ENCODE data around the gene SPATS2.

SPATS2 gene

GRCh38 chr12:49462083-49462744 lies 95.0 kb downstream of the SPATS2 start:
- H3K4me3 ChIP-seq (ENCODE audit: low read length) = no peak overlapping the region
- H3K79me2 ChIP-seq (ENCODE audit: control insufficient read depth, low read length) = peaks cover 3% of the 10 kb centered on the region; the same call in 1 of the 2 replicates
- no peak for TF ChIP-seq CTCF (IDR thresholded peaks at IDR 0.05; ENCODE audit: low read depth, low read length, poor library complexity, severe bottlenecking)
- H3K27ac ChIP-seq (ENCODE audit: low read depth, low read length) = no peak overlapping the region
- no peaks in the 10 kb centered on the region for H3K27me3 ChIP-seq (ENCODE audit: control insufficient read depth, low read length)
- no peaks in the 10 kb centered on the region for H3K4me1 ChIP-seq (ENCODE audit: control insufficient read depth, low read length)
- H3K9me3 ChIP-seq (ENCODE audit: control insufficient read depth, insufficient read depth, low read length) = no peaks in the 10 kb centered on the region
- peaks cover 2% of the 10 kb centered on the region; the same call in 1 of the 2 replicates for H3K36me3 ChIP-seq (ENCODE audit: control insufficient read depth, low read length)
- no peak overlapping the region for H3K4me2 ChIP-seq (ENCODE audit: low read length)
- no peaks in the 10 kb centered on the region for H3F3A ChIP-seq (ENCODE audit: control insufficient read depth, insufficient read depth)
- H4K20me1 ChIP-seq (ENCODE audit: control insufficient read depth, insufficient read depth, low read depth, low read length) = no peaks in the 10 kb centered on the region
- no peaks in the 10 kb centered on the region for H3K9me2 ChIP-seq (replicated peaks; ENCODE audit: control insufficient read depth, low read length)

GRCh38 chr12:49465132-49465531 lies 97.9 kb downstream of the SPATS2 start:
- H4K20me1 ChIP-seq (ENCODE audit: control insufficient read depth, insufficient read depth, low read depth, low read length) = no peaks in the 10 kb centered on the region
- no peak overlapping the region for H3K4me3 ChIP-seq (ENCODE audit: low read length)
- no peak overlapping the region for H3K4me2 ChIP-seq (ENCODE audit: low read length)
- no peaks in the 10 kb centered on the region for H3K9me2 ChIP-seq (replicated peaks; ENCODE audit: control insufficient read depth, low read length)
- H3K9me3 ChIP-seq (ENCODE audit: control insufficient read depth, insufficient read depth, low read length) = no peaks in the 10 kb centered on the region
- H3K27me3 ChIP-seq (ENCODE audit: control insufficient read depth, low read length) = no peaks in the 10 kb centered on the region
- H3K27ac ChIP-seq (ENCODE audit: low read depth, low read length) = no peak overlapping the region
- TF ChIP-seq EZH2phosphoT487 (IDR thresholded peaks at IDR 0.05; ENCODE audit: borderline replicate concordance, low read length) (no peak), CTCF (IDR thresholded peaks at IDR 0.05; ENCODE audit: low read depth, low read length, poor library complexity, severe bottlenecking) (no peak)
- H3K36me3 ChIP-seq (ENCODE audit: control insufficient read depth, low read length) = peaks cover 2% of the 10 kb centered on the region; the same call in 1 of the 2 replicates
- no peaks in the 10 kb centered on the region for H3K4me1 ChIP-seq (ENCODE audit: control insufficient read depth, low read length)
- no peaks in the 10 kb centered on the region for H3F3A ChIP-seq (ENCODE audit: control insufficient read depth, insufficient read depth)
- H3K79me2 ChIP-seq (ENCODE audit: control insufficient read depth, low read length) = no peaks in the 10 kb centered on the region

- peaks cover 3% of the 10 kb centered on the region; the same call in 1 of the 2 replicates for H3F3A ChIP-seq (ENCODE audit: control insufficient read depth, insufficient read depth)
- no peaks in the 10 kb centered on the region for H3K27me3 ChIP-seq (ENCODE audit: control insufficient read depth, low read length)
- no peaks in the 10 kb centered on the region for H3K4me1 ChIP-seq (ENCODE audit: control insufficient read depth, low read length)
- H4K20me1 ChIP-seq (ENCODE audit: control insufficient read depth, insufficient read depth, low read depth, low read length) = peaks cover 5% of the 10 kb centered on the region; the same call in 1 of the 2 replicates
- no peaks in the 10 kb centered on the region for H3K9me3 ChIP-seq (ENCODE audit: control insufficient read depth, insufficient read depth, low read length)
- no peaks in the 10 kb centered on the region for H3K79me2 ChIP-seq (ENCODE audit: control insufficient read depth, low read length)
- H3K4me3 ChIP-seq (ENCODE audit: low read length) = no peak overlapping the region
- H3K4me2 ChIP-seq (ENCODE audit: low read length) = no peak overlapping the region
- H3K27ac ChIP-seq (ENCODE audit: low read depth, low read length) = no peak overlapping the region
- no peak for TF ChIP-seq CTCF (IDR thresholded peaks at IDR 0.05; ENCODE audit: low read depth, low read length, poor library complexity, severe bottlenecking)
- no peak for TF ChIP-seq EZH2phosphoT487 (IDR thresholded peaks at IDR 0.05; ENCODE audit: borderline replicate concordance, low read length)
- H3K9me2 ChIP-seq (replicated peaks; ENCODE audit: control insufficient read depth, low read length) = no peaks in the 10 kb centered on the region
- H3K36me3 ChIP-seq (ENCODE audit: control insufficient read depth, low read length) = no peaks in the 10 kb centered on the region
Observed at GRCh38 chr12:49470986-49471385, 103.7 kb downstream of the SPATS2 start.
